ENCODE data around the gene ARHGAP35.
"Not testable (repeated sequence)": the region's sequence is repeated elsewhere in the genome, so short reads cannot be mapped to it uniquely, and the experiment has no call there.

The ARHGAP35 gene

DNA sequence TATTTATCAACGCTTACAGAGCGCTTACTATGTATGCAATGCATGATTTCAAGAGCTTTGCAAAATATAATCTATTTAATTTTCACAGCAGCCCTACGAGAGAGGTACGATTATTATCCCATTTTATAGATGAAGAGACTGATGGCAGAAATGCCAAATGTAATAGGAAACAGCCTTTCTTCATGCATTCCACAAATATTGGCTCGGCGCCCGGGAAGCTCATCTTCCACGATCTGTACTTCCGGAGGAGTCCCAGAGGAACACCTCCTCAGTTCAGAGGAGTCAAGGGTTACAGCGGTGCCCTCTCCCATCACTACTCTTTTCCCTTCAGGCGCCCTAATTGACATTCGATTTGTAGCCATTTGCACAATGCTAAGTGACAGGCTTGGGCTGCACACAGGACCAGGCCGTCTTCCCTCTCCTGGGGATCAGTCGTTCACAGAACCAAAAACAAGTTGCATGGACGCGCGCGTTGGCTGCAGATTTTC lies 1.1 kb upstream of the ARHGAP35 start:
- Mint-ChIP-seq H3K27ac (peak overlapping the region in 1 of 2 donors; percentile 87), H3K4me1 (peaks cover 32% of the 10 kb centered on the region), H3K9me3 (no peaks in the 10 kb centered on the region), H3K27me3 (no peaks in the 10 kb centered on the region), H3K4me3 (peak overlapping the region; percentile 89 to 92)
- ATAC-seq (no peak), DNase-seq (no peak)

DNA sequence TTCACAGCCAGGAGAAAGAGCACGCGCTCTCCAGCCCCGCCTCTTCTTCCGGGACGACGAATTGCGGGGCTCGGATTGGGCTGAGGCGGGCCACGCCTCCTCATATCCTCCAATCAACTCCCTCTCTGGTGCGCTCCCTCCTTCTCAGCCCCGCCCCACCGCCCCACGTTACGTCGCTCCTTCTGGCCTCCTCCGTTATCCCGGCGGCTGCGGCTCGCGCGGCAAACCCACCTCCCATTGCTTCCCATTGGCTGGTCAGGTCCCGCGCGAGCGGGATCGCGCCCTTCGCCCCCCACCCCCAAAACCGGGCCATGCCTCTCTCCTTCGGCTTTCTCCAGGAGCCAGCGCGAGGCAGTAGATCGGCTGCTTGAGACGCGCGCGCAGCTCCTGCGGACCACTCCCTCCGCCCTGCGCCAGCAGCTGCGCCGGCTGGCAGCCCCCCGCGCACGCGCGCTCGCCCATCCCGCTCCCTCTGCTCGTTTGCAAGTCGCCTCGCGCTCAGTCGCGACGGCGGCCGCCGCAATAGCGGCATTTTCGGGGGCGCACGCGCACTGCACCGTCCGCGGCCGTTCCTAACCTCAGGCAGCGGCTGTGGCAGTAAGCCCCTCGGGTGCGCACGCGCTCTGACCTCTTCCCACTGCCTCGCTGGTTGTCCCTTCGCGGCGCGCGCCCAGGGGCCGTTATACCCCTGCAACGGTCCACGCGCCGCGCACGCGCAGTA lies 512 bp upstream of the ARHGAP35 start:
- Mint-ChIP-seq H3K4me3 (peak overlapping the region; percentile 89 to 92), H3K27me3 (no peaks in the 10 kb centered on the region), H3K4me1 (peaks cover 35% of the 10 kb centered on the region), H3K27ac (peak overlapping the region; percentile 96 to 98), H3K9me3 (no peaks in the 10 kb centered on the region)
- ATAC-seq, result peak; percentile 88
- peak; percentile 96 to 97 for DNase-seq

DNA sequence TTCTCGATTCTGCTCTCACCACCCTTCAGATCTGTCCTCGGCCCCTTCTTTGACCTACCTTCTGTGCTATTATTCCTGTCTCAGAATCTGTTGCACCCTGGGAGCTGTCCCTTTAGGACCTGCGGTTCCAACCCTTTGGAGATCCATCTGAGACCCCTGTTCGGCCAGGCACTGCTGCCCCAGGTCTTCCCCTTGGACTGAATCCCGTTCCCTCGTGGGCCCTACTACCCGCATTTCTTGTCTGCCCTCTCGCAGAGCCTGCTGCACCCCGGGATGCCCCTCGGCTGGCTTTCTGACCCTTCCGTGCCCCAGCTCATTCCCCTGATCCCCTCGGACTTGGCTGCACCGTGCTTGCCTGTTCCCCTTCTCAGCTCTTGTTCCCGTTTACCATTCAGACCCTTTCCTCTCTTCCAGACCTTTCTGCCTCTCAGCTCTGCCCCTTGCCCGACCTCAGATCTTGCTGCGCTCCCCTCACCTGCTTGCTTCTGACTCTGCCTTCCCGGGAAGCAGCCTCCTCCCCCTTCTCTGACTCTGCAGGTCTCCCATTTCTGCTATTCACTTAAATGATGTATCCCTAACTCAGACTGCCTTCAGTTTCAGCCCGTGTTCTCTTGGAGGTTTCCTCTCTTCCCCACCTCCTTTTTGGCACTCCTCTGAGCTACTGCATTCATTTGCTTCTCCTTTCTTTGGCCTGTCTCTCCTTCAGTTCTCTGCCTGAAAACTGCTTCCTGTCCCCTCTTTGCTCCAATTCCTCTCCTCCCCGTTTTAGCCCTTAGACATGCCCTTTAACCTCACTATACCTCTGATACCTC lies 1.1 kb downstream of the ARHGAP35 start:
- Mint-ChIP-seq H3K4me1 (peaks cover 35% of the 10 kb centered on the region), H3K9me3 (no peaks in the 10 kb centered on the region), H3K4me3 (no peak overlapping the region), H3K27me3 (no peaks in the 10 kb centered on the region), H3K27ac (no peak overlapping the region)
- DNase-seq, result no peak
- no peak for ATAC-seq

DNA sequence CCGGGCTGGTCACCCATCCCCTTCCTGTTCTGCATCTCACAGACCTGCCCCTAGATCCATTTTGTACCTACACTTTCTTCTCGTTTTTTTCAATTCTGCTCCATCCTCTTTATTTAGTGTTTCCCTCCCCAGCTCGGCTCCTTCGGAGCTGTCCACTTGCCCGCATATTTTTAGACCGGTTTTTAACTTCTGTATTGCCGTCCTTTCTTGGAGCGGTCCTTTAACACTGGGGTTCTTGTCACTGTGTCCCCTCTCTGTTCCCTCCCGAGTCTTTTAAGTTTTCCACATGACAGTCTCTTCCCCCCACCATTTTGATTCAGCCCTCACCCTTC lies 1.7 kb downstream of the ARHGAP35 start:
- H3K27ac Mint-ChIP-seq, result no peak overlapping the region

DNA sequence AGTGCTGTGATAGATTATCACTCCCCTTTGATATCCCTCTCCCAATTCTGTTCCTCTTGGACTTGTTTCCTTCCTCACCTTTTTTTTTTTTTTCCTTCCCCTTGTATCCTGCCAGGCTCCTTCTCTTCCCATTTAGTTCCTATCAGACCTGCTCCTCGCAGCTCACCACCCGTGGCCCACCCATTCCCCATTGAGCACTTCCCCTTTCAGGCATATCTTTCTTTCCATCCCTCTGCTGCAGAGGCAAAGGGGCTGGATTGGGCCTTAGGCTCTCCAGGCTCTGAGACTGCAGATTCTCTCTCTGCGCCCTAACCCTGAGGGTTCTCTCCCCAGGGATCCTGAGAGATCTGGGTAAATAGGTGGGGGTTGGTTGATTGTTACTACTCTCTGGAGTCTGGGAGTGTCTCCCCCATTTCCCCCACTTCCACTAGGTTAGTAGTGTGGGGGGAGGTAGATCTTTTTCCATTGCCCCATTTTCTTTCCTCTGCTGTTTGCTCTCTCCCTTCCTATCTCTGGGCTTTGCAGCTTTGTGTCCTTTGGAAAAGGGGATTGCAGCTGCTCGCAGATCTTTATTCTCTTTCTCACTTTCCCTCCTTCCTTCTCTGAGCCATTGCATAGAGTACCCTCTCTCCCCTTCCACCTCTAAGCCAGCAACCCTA lies 2.3 kb downstream of the ARHGAP35 start:
- Mint-ChIP-seq H3K9me3 (no peaks in the 10 kb centered on the region), H3K27me3 (no peaks in the 10 kb centered on the region), H3K4me1 (peaks cover 38% of the 10 kb centered on the region), H3K4me3 (no peak overlapping the region), H3K27ac (no peak overlapping the region)
- ATAC-seq (no peak), DNase-seq (no peak)

More for the DNA sequence above, 1.7 kb downstream of the ARHGAP35 start:
- no peaks in the 10 kb centered on the region for H3K27me3 Mint-ChIP-seq
- no peak for ATAC-seq
- no peak overlapping the region for H3K4me3 Mint-ChIP-seq
- H3K4me1 Mint-ChIP-seq, result peaks cover 35% of the 10 kb centered on the region
- DNase-seq, result no peak
- no peaks in the 10 kb centered on the region for H3K9me3 Mint-ChIP-seq

DNA sequence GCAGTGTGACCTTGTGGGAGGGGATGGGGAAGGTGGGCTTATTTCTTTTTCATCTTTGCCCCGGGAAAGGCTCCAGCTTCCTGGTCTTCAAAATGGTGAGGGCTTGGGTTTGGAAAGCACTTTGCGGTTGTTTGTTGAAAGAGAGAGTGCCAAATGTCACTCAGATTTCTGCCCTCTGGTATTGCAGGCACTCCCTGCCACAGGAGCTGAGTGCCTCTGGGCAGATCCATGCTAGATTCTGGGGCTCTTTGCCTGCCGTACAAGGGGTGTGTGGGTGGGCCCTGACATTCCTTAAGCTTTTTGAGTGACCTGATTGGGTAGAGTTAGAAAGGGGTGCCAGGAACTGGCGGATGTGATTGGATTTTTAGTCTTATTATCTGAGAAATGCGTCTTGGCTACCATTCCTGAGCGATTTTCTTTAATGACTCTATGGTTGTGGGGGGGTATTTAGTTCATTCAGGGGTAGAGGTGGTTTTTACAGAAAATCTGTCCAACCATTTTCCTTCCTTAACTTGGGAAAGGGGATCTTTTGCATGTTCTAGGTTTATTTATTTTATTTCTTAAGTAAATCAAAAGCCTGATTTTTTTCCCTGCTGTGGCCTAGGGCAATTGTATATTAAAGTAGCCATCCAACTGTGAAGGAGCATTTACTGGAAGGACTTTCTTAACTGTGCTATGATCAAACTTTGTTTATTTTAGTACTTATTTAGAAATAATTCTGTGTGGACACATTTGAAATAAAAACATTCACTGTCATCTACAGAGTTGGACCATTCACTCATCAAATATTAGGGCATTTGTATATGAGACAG lies 3.2 kb downstream of the ARHGAP35 start:
- no peak overlapping the region for H3K4me3 Mint-ChIP-seq
- H3K9me3 Mint-ChIP-seq, result no peaks in the 10 kb centered on the region
- no peak overlapping the region for H3K27ac Mint-ChIP-seq
- DNase-seq (no peak), ATAC-seq (no peak)
- peaks cover 44% of the 10 kb centered on the region for H3K4me1 Mint-ChIP-seq
- no peaks in the 10 kb centered on the region for H3K27me3 Mint-ChIP-seq

DNA sequence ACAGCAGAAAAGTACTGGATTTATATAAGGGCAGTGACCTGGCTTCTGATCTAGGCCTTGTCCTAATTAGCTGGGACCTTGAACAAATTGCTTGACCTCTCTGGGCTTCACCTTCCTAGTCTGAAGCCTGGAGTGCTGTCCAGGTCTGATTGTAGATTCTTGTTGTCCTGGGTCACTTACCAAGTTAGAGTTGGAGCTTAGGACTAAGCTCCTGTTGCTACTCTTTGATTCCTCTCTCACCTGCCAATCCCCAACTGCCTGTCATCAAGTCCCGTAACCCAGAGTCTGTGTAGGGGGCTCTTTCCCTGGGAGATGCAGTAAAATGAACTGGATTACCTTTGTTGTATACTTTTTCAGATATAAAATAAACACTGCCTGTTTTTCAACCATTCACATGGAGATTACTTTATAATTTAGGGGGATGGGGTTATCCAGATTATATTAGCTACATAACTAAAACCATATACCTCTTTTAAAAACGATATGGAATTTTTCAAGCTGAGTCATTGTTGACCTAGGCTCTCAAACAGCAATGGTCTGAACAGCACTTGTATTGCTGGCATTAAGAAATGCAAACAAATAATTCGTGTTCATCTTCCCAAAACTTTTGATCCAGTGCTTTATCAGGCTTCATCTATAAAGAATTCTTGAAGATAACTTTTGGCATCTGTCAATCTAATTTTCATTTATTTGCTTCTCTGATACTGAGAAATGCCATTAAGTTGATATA lies 5.8 kb downstream of the ARHGAP35 start:
- Mint-ChIP-seq H3K9me3 (no peaks in the 10 kb centered on the region), H3K4me3 (no peak overlapping the region), H3K4me1 (peaks cover 36% of the 10 kb centered on the region), H3K27me3 (no peaks in the 10 kb centered on the region), H3K27ac (no peak overlapping the region)
- DNase-seq, result no peak
- ATAC-seq, result no peak

DNA sequence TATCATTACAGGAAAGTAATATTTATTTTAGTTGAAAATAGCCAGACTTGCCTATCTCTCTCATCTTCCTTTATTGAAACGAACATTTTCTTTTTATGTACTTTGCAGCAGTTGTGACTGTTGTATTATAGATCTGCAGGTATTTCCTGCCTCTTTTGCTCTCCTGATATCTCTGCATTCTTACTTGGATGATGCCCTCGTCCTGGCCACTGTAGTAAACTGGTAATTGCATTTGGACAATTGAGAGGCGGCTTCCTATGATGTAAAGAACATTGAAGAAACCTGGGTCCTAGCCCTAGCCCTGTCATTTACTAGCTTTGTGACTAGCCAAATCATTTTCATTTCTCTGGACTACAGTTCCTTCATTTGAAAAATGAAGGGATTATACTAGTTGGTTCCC lies 6.4 kb downstream of the ARHGAP35 start:
- Mint-ChIP-seq H3K4me3 (no peak overlapping the region), H3K27me3 (no peaks in the 10 kb centered on the region), H3K27ac (no peak overlapping the region), H3K9me3 (no peaks in the 10 kb centered on the region), H3K4me1 (peaks cover 36% of the 10 kb centered on the region)
- DNase-seq (no peak), ATAC-seq (no peak)

DNA sequence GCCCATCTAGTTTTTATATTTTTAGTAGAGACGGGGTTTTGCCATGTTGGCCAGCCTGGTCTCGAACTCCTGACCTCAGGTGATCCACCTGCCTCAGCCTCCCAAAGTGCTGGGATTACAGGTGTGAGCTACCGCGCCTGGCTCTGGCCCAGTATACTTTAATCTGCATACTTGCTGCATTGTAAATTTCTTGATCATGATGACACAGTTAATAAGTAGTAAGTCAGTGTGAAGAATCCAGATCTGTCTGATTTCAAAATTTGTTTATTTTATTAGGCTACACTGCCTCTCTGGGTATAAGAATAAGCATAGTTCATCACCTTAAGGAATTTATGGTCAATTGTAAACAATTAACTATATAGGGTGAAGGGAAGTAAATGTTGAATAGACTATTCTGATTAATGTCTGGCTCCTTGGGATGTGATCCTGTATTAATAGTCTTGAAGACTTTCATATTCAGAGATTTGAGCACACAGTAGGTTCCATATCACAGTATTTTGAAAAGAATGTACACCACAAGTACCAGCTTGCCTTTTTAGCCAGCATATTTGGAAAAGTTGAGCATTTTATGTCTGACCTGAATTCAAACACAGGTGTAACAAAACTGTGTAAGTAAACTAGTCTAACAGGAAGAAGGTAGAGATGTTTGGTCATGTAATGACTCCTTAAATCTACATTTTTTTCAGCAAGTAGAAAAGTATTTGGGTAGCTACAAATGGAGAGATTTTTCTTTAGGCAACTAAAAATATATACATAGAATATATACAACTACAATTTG lies 7.4 kb downstream of the ARHGAP35 start:
- ATAC-seq (no peak), DNase-seq (no peak)
- Mint-ChIP-seq H3K9me3 (no peaks in the 10 kb centered on the region), H3K4me3 (no peak overlapping the region), H3K4me1 (peaks cover 36% of the 10 kb centered on the region), H3K27ac (no peak overlapping the region), H3K27me3 (no peaks in the 10 kb centered on the region)

DNA sequence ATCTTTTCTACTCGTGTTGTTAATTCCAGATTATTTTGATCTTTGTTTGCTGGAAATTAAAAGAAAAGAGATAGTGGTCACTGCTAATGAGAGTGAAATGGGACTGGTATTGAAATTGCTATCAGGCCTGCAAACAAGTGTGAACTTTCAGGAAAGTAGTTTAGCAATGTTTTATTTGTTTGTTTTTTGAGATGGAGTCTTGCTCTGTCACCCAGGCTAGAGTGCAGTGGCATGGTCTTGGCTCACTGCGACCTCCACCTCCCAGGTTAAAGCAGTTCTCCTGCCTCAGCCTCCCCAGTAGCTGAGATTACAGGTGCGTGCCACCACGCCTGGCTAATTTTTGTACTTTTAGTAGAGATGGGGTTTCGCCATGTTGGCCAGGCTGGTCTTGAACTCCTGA lies 10.4 kb downstream of the ARHGAP35 start:
- H3K4me3 Mint-ChIP-seq, DNase-seq, ATAC-seq, H3K9me3 Mint-ChIP-seq, H3K27me3 Mint-ChIP-seq, H3K27ac Mint-ChIP-seq: not testable (repeated sequence)
- peaks cover 24% of the 10 kb centered on the region for H3K4me1 Mint-ChIP-seq

DNA sequence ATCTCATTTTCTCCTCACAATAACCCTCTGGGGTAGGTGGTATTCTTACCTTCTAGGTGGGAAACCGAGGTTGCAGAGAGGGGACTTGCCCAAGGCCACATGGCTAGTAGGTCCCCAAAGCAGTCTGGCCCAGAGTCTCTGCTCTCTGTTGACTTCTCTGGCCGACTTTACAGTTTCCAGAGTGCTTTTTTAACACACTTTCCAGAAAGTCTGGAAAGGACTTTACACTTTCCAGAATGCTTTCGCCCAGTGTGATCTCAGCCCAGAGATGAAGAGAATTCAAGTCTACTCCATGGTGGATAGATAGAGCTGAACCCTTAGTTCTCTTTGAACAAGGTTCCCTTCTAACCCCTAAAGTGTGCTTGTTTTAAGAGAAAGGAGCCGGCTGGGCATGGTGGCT lies 12.2 kb downstream of the ARHGAP35 start:
- H3K27me3 Mint-ChIP-seq, result no peaks in the 10 kb centered on the region
- no peak overlapping the region for H3K4me3 Mint-ChIP-seq
- peaks cover 7% of the 10 kb centered on the region for H3K4me1 Mint-ChIP-seq
- no peak overlapping the region for H3K27ac Mint-ChIP-seq
- ATAC-seq (no peak), DNase-seq (no peak)
- H3K9me3 Mint-ChIP-seq, result no peaks in the 10 kb centered on the region

DNA sequence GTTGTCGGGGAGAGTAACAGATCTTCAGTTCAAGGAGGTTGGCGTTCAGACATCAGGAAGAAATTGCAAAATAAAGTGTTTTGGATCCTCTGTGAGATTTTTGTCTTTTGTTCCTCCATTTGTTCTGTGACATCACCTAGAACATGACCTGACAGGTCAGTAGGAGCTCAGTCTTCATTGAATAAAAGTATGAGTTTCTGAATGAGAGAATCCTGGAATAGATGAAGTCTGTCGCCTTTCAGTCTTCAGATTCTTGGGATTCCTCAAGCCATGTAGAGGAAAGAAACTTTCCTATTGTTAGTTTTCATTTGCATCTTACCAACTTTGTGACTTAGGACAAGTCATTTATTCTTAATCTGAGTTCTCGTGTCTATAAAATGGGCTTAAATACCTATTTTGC lies 14.4 kb downstream of the ARHGAP35 start:
- Mint-ChIP-seq H3K4me1 (peaks cover 9% of the 10 kb centered on the region), H3K27ac (no peak overlapping the region), H3K4me3 (no peak overlapping the region), H3K9me3 (no peaks in the 10 kb centered on the region), H3K27me3 (no peaks in the 10 kb centered on the region)
- no peak for ATAC-seq
- no peak for DNase-seq

DNA sequence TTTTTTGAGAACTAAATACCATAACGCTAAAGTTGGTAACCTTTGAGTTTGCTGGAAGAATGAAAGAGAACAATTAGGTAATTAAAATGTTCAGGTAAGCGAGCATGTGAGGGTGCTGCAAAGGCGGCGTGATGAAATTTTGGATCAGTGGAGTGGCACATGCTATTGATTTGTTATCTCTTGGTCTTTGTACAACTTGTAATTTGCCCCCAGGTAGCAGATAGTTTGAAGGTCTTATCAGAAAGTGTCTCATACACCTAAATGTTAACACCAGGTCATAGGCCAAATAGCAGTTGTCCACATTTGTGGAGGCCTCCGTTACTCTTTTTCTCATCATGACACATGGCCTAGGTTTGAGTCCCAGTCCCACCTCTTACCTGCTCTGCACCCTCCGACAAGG lies 14.9 kb downstream of the ARHGAP35 start:
- no peak for ATAC-seq
- Mint-ChIP-seq H3K27me3 (no peaks in the 10 kb centered on the region), H3K4me3 (no peak overlapping the region), H3K4me1 (peaks cover 9% of the 10 kb centered on the region), H3K27ac (no peak overlapping the region), H3K9me3 (no peaks in the 10 kb centered on the region)
- DNase-seq, result no peak

DNA sequence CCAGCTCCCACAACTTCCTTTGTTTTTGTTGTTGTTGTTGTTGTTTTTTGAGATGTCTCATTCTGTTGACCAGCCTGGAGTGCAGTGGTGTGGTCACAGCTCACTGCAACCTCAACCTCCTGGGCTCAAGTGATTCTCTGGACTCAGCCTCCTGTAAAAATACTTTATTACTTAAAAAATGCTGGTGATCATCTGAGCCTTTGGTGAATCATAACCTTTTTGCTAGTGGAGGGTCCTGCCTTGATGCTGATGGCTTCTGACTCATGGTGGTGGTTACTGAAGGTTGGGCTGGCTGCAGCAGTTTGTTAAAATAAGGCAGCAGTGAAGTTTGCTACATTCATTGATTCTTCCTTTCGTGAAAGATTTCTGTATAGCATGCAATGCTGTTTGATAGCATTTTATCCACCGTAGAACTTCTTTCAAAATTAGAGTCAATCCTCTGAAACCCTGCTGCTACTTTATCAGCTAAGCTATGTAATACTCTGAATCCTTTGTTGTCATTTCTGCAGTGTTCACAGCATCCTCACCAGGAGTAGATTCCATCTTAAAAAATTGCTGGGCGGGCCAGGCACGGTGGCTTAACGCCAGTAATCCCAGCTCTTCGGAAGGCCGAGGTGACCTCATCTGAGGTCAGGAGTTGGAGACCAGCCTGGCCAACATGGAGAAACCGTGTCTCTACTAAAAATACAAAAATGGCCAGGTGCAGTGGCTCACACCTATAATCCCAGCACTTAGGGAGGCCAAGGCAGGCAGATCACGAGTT lies 18.0 kb downstream of the ARHGAP35 start:
- ATAC-seq (no peak), DNase-seq (no peak)
- no peak overlapping the region for H3K27ac Mint-ChIP-seq

More for the DNA sequence above, 18.0 kb downstream of the ARHGAP35 start:
- no peaks in the 10 kb centered on the region for H3K27me3 Mint-ChIP-seq
- no peak overlapping the region for H3K4me3 Mint-ChIP-seq
- no peaks in the 10 kb centered on the region for H3K9me3 Mint-ChIP-seq
- peaks cover 9% of the 10 kb centered on the region for H3K4me1 Mint-ChIP-seq
